ENCODE results near the gene TMEM185A.

TMEM185A gene

GRCh38 chrX:149647505-149647904 is 15.9 kb upstream of the TMEM185A start:
- H3K9me3 ChIP-seq (ENCODE audit: control insufficient read depth, insufficient read depth, low read length), result peaks cover 43% of the 10 kb centered on the region
- H3K4me3 ChIP-seq (ENCODE audit: low read depth, low read length), result no peak overlapping the region
- H3K27me3 ChIP-seq (ENCODE audit: control insufficient read depth, insufficient read depth, low read length), result no peaks in the 10 kb centered on the region
- H3K36me3 ChIP-seq (ENCODE audit: control insufficient read depth, insufficient read depth, low read length), result no peaks in the 10 kb centered on the region
- H3K4me1 ChIP-seq (ENCODE audit: control insufficient read depth, insufficient read depth, low read length), result no peaks in the 10 kb centered on the region
- H3K9ac ChIP-seq (ENCODE audit: low read depth, low read length), result no peak overlapping the region
- no peak overlapping the region for H3K27ac ChIP-seq (ENCODE audit: low read depth, low read length)

DNA sequence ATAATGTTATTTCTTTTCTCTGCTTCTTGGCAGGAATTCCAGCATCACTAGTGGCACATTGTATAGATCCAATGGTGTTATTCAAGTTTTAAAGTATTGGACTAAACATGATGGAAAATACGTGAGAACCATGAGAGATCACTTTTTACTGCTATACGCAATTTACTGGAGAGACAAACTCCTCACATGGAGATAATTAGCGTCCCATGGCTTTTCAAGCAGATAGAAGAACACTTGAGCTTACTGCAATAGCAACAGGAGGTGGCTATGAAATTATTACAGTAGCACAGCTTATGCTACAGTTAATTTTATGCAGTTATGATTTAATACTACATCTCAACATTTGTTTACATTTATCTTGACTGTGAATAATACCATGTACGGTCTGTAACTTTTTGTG is 11.9 kb upstream of the TMEM185A start:
- Histone ChIP-seq H3K27ac (ENCODE audit: low read depth, low read length) (no peak overlapping the region), H3K9me3 (ENCODE audit: control insufficient read depth, insufficient read depth, low read length) (peaks cover 24% of the 10 kb centered on the region; the same call in 1 of the 2 replicates), H3K9ac (ENCODE audit: low read depth, low read length) (no peak overlapping the region), H3K4me3 (ENCODE audit: low read depth, low read length) (no peak overlapping the region), H3K36me3 (ENCODE audit: control insufficient read depth, insufficient read depth, low read length) (no peaks in the 10 kb centered on the region), H3K27me3 (ENCODE audit: control insufficient read depth, insufficient read depth, low read length) (no peaks in the 10 kb centered on the region), H3K4me1 (ENCODE audit: control insufficient read depth, insufficient read depth, low read length) (no peaks in the 10 kb centered on the region)

- no peaks in the 10 kb centered on the region for H3K27me3 ChIP-seq (ENCODE audit: control insufficient read depth, insufficient read depth, low read length)
- H3K4me3 ChIP-seq (ENCODE audit: low read depth, low read length), result no peak overlapping the region
- H3K4me1 ChIP-seq (ENCODE audit: control insufficient read depth, insufficient read depth, low read length), result no peaks in the 10 kb centered on the region
- H3K27ac ChIP-seq (ENCODE audit: low read depth, low read length), result no peak overlapping the region
- peaks cover 16% of the 10 kb centered on the region; the same call in 1 of the 2 replicates for H3K9me3 ChIP-seq (ENCODE audit: control insufficient read depth, insufficient read depth, low read length)
- H3K9ac ChIP-seq (ENCODE audit: low read depth, low read length), result no peak overlapping the region
- no peaks in the 10 kb centered on the region for H3K36me3 ChIP-seq (ENCODE audit: control insufficient read depth, insufficient read depth, low read length)
Measured at GRCh38 chrX:149641835-149642234, 10.2 kb upstream of the TMEM185A start.

DNA sequence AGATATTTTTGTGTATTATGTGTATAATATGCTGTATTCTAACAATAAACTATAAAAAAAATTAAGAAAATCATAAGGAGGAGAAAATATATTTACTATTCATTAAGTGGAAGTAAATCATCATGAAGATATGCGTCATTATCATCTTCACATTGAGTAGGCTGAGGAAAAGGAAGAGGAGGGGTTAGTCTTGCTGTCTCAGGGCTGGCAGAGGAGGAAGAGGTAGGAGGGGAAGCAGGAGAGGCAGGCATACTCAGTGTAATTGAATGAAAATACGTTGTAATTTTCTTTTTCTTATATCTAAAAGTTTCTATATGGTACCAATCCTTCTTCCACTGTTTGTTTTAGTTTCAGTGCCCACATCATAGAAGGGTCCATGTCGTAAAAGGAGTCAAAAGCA is 9.8 kb upstream of the TMEM185A start:
- no peaks in the 10 kb centered on the region for H3K36me3 ChIP-seq (ENCODE audit: control insufficient read depth, insufficient read depth, low read length)
- H3K4me1 ChIP-seq (ENCODE audit: control insufficient read depth, insufficient read depth, low read length), result no peaks in the 10 kb centered on the region
- H3K9me3 ChIP-seq (ENCODE audit: control insufficient read depth, insufficient read depth, low read length), result peaks cover 16% of the 10 kb centered on the region; the same call in 1 of the 2 replicates
- H3K27me3 ChIP-seq (ENCODE audit: control insufficient read depth, insufficient read depth, low read length), result no peaks in the 10 kb centered on the region; the same call in 1 of the 2 replicates
- H3K9ac ChIP-seq (ENCODE audit: low read depth, low read length), result no peak overlapping the region
- no peak overlapping the region for H3K4me3 ChIP-seq (ENCODE audit: low read depth, low read length)
- no peak overlapping the region for H3K27ac ChIP-seq (ENCODE audit: low read depth, low read length)

DNA sequence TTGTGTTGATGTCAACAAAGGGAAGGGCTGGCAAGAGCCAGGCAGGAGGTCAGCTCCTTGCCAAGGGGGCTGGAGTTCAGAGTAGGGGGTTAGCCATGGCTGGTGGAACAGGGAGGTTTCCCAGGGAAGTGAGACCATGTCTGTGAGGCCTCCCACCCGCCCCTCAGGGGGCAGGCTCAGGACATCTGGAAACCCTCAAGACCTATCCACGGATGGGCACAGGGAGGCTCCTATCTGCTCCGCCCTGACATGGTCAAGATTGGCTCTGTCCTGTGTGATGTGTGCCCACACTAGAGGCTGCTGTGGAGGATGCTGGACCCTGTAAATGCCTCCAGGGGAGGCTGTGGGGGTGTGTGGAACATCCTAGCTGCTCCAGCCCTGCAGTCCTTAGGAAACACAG is 8.0 kb upstream of the TMEM185A start:
- Histone ChIP-seq H3K9ac (ENCODE audit: low read depth, low read length) (no peak overlapping the region), H3K27me3 (ENCODE audit: control insufficient read depth, insufficient read depth, low read length) (no peaks in the 10 kb centered on the region; the same call in 1 of the 2 replicates)

DNA sequence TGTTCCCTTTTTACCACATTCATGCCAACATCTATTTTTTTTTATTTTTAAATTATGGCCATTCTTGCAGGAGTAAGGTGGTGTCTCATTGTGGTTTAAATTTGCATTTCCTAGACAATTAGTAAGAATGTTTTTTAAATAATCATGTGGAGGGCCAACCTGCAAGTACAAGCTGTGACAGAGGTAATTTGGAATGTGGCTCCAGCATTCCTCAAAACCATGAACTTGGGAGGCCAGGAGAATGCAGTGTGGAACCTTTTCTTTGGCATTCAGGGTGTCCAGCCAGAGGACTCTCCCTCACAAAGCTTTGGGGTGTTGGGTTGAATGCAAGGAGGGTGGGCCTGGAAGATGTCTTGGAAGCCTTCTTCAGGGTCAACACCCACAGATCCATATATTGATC is 7.3 kb upstream of the TMEM185A start:
- Histone ChIP-seq H3K36me3 (ENCODE audit: control insufficient read depth, insufficient read depth, low read length) (no peaks in the 10 kb centered on the region), H3K4me3 (ENCODE audit: low read depth, low read length) (no peak overlapping the region), H3K27me3 (ENCODE audit: control insufficient read depth, insufficient read depth, low read length) (peaks cover 6% of the 10 kb centered on the region; the same call in 1 of the 2 replicates), H3K4me1 (ENCODE audit: control insufficient read depth, insufficient read depth, low read length) (no peaks in the 10 kb centered on the region), H3K27ac (ENCODE audit: low read depth, low read length) (no peak overlapping the region), H3K9ac (ENCODE audit: low read depth, low read length) (no peak overlapping the region), H3K9me3 (ENCODE audit: control insufficient read depth, insufficient read depth, low read length) (peaks cover 12% of the 10 kb centered on the region; the same call in 1 of the 2 replicates)

More for the DNA sequence above, 8.0 kb upstream of the TMEM185A start:
- H3K9me3 ChIP-seq (ENCODE audit: control insufficient read depth, insufficient read depth, low read length), result peaks cover 7% of the 10 kb centered on the region; the same call in 1 of the 2 replicates
- no peak overlapping the region for H3K27ac ChIP-seq (ENCODE audit: low read depth, low read length)
- no peaks in the 10 kb centered on the region for H3K36me3 ChIP-seq (ENCODE audit: control insufficient read depth, insufficient read depth, low read length)
- H3K4me3 ChIP-seq (ENCODE audit: low read depth, low read length), result no peak overlapping the region
- H3K4me1 ChIP-seq (ENCODE audit: control insufficient read depth, insufficient read depth, low read length), result no peaks in the 10 kb centered on the region

- Histone ChIP-seq H3K9me3 (ENCODE audit: control insufficient read depth, insufficient read depth, low read length) (peaks cover 8% of the 10 kb centered on the region; the same call in 1 of the 2 replicates), H3K27ac (ENCODE audit: low read depth, low read length) (no peak overlapping the region), H3K4me3 (ENCODE audit: low read depth, low read length) (no peak overlapping the region), H3K36me3 (ENCODE audit: control insufficient read depth, insufficient read depth, low read length) (no peaks in the 10 kb centered on the region), H3K4me1 (ENCODE audit: control insufficient read depth, insufficient read depth, low read length) (peaks cover 4% of the 10 kb centered on the region; the same call in 1 of the 2 replicates), H3K27me3 (ENCODE audit: control insufficient read depth, insufficient read depth, low read length) (peaks cover 26% of the 10 kb centered on the region), H3K9ac (ENCODE audit: low read depth, low read length) (no peak overlapping the region)
Measured at GRCh38 chrX:149633511-149633910, 1.9 kb upstream of the TMEM185A start.

- Histone ChIP-seq H3K27me3 (ENCODE audit: control insufficient read depth, insufficient read depth, low read length) (peaks cover 26% of the 10 kb centered on the region), H3K4me3 (ENCODE audit: low read depth, low read length) (peak overlapping the region; percentile 71), H3K4me1 (ENCODE audit: control insufficient read depth, insufficient read depth, low read length) (peaks cover 10% of the 10 kb centered on the region), H3K36me3 (ENCODE audit: control insufficient read depth, insufficient read depth, low read length) (no peaks in the 10 kb centered on the region), H3K27ac (ENCODE audit: low read depth, low read length) (no peak overlapping the region), H3K9ac (ENCODE audit: low read depth, low read length) (peak overlapping the region; percentile 65; the same call in 1 of the 2 replicates), H3K9me3 (ENCODE audit: control insufficient read depth, insufficient read depth, low read length) (peaks cover 15% of the 10 kb centered on the region; the same call in 1 of the 2 replicates)
Measured at GRCh38 chrX:149630681-149631233, 835 bp downstream of the TMEM185A start.

DNA sequence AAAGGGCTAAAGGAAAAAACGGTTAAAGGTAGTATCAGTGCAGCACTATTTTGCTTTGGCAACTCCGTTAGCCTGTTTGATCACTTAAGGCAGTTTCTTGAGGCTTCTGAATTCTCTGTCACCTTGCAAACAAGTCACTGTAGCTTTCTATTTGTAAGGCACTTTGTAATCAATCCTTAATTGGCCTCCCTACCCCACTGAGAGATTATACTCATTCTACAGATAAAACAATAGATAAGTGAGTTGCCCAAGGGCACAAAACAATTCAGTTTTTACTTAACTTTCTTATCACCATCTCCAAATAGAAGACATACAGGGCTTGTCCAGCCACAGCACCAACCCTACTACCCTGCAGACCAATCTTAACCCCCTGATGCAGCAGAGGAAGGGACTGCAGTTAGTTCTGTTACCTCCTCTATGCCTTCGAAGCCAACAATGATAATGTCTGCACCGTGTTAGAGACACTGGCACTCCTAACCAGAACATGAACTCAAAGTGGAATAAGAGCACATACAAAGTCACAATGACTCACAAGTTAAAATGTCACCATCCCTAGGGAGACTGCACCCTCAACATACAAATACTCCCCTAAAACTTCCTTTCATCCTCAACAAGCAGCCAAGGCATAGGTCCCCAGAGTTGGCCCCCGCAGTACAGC is 1.7 kb downstream of the TMEM185A start:
- Histone ChIP-seq H3K4me1 (ENCODE audit: control insufficient read depth, insufficient read depth, low read length) (peaks cover 10% of the 10 kb centered on the region), H3K9ac (ENCODE audit: low read depth, low read length) (no peak overlapping the region), H3K27me3 (ENCODE audit: control insufficient read depth, insufficient read depth, low read length) (peaks cover 26% of the 10 kb centered on the region), H3K27ac (ENCODE audit: low read depth, low read length) (no peak overlapping the region), H3K4me3 (ENCODE audit: low read depth, low read length) (peak overlapping the region; percentile 71), H3K9me3 (ENCODE audit: control insufficient read depth, insufficient read depth, low read length) (peaks cover 15% of the 10 kb centered on the region; the same call in 1 of the 2 replicates), H3K36me3 (ENCODE audit: control insufficient read depth, insufficient read depth, low read length) (no peaks in the 10 kb centered on the region)

DNA sequence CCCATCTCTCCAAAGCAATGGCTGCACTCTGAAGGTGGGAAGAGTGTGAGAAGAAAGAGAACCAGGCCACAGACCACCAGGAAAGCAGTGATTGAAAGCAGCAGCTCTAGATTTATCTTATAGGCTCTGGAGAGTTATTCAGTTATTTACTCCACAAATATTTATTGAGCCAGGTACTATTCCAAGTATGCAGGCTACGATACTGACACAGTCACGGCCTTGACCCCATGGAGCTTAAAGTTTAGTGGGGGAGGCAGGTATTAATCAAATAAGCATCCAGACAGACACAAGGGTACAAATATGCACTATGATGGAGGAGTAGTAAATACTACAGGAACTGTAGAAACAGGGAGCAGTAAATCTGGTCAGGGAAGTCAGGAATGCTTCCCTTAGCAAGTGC is 2.8 kb downstream of the TMEM185A start:
- Histone ChIP-seq H3K9ac (ENCODE audit: low read depth, low read length) (no peak overlapping the region), H3K4me1 (ENCODE audit: control insufficient read depth, insufficient read depth, low read length) (peaks cover 21% of the 10 kb centered on the region)

DNA sequence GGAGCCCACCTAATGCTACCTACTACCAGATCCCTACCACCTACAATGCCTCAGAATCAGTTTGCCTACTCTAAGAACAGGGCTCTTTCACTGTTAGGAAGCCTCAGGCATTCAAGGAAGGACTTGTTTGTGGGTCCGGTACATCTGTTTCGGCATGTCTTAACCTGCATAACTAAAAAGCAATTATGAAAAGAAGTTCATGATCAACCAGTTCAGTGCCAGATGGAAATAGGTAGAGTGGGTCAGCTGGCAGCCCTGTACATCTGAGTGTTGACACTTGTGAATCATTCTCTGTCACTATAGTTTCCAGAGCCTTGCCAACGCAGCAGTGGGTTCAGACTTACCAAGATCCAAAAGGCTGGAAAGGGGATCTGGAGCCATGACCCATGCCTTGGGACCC is 3.3 kb downstream of the TMEM185A start:
- Histone ChIP-seq H3K27me3 (ENCODE audit: control insufficient read depth, insufficient read depth, low read length) (peaks cover 14% of the 10 kb centered on the region), H3K9ac (ENCODE audit: low read depth, low read length) (no peak overlapping the region), H3K4me1 (ENCODE audit: control insufficient read depth, insufficient read depth, low read length) (peaks cover 21% of the 10 kb centered on the region), H3K27ac (ENCODE audit: low read depth, low read length) (no peak overlapping the region), H3K9me3 (ENCODE audit: control insufficient read depth, insufficient read depth, low read length) (peaks cover 10% of the 10 kb centered on the region; the same call in 1 of the 2 replicates), H3K36me3 (ENCODE audit: control insufficient read depth, insufficient read depth, low read length) (no peaks in the 10 kb centered on the region), H3K4me3 (ENCODE audit: low read depth, low read length) (no peak overlapping the region)

More for the DNA sequence above, 2.8 kb downstream of the TMEM185A start:
- no peak overlapping the region for H3K27ac ChIP-seq (ENCODE audit: low read depth, low read length)
- H3K9me3 ChIP-seq (ENCODE audit: control insufficient read depth, insufficient read depth, low read length), result peaks cover 10% of the 10 kb centered on the region; the same call in 1 of the 2 replicates
- H3K4me3 ChIP-seq (ENCODE audit: low read depth, low read length), result no peak overlapping the region
- no peaks in the 10 kb centered on the region for H3K36me3 ChIP-seq (ENCODE audit: control insufficient read depth, insufficient read depth, low read length)
- peaks cover 19% of the 10 kb centered on the region for H3K27me3 ChIP-seq (ENCODE audit: control insufficient read depth, insufficient read depth, low read length)

Data from HUES48 (cell line).